ENCODE data around the gene S100PBP.

Gene S100PBP

GRCh38 chr1:32817159-32817814 is at the start of gene S100PBP, which contains the start of gene YARS1:
Gene S100PBP, plus strand, starts transcription at chr1:32817653. Its CDS starts 8,447 bp downstream, at chr1:32826100.
Gene YARS1, minus strand, starts transcription at chr1:32817358. Its CDS starts 114 bp downstream, at chr1:32817244.
- DNase-seq = peak; percentile 99

- no peak for DNase-seq
Observed at GRCh38 chr1:32768110-32768850, 49.2 kb upstream of the S100PBP start.

GRCh38 chr1:32769524-32770220 is 47.8 kb upstream of the S100PBP start:
- DNase-seq = no peak

GRCh38 chr1:32770221-32770731 is 47.2 kb upstream of the S100PBP start:
- DNase-seq = no peak

GRCh38 chr1:32770741-32771548 is 46.5 kb upstream of the S100PBP start:
- DNase-seq = no peak

- no peak for DNase-seq
Observed at GRCh38 chr1:32771561-32772280, 45.7 kb upstream of the S100PBP start.

- DNase-seq = no peak
Observed at GRCh38 chr1:32772281-32773017, 45.0 kb upstream of the S100PBP start.

GRCh38 chr1:32773018-32773763 is 44.3 kb upstream of the S100PBP start:
- DNase-seq = peak; percentile 72 to 73

GRCh38 chr1:32773764-32774463 is 43.5 kb upstream of the S100PBP start:
- DNase-seq = no peak

- no peak for DNase-seq
Observed at GRCh38 chr1:32774464-32774808, 43.0 kb upstream of the S100PBP start.

GRCh38 chr1:32774950-32775634 is 42.4 kb upstream of the S100PBP start:
- no peak for DNase-seq

- DNase-seq = no peak
Observed at GRCh38 chr1:32775640-32776337, 41.7 kb upstream of the S100PBP start.

GRCh38 chr1:32779242-32779641 is 38.2 kb upstream of the S100PBP start:
- no peak for DNase-seq

GRCh38 chr1:32780005-32780404 is 37.4 kb upstream of the S100PBP start:
- DNase-seq = no peak

GRCh38 chr1:32780628-32781234 is 36.7 kb upstream of the S100PBP start:
- no peak for DNase-seq

GRCh38 chr1:32782086-32782485 is 35.4 kb upstream of the S100PBP start:
- DNase-seq = no peak

- DNase-seq = no peak
Observed at GRCh38 chr1:32783851-32784250, 33.6 kb upstream of the S100PBP start.

GRCh38 chr1:32784817-32785216 is 32.6 kb upstream of the S100PBP start:
- DNase-seq = no peak

Data from CD4-positive, alpha-beta T cell treated with Interleukin-1 beta for 1 hour (primary cell).